ENCODE data around the gene ELP4. TPM values are rescaled to one million over a fixed set of nuclear protein-coding genes. Genes with fewer than 3 reads are reported as not detected.
A peak's percentile ranks its signal among the peaks of the same experiment; 100 is the strongest.
"Not testable (repeated sequence)": the region's sequence is repeated elsewhere in the genome, so short reads cannot be mapped to it uniquely, and the experiment has no call there.

ELP4 gene
- total RNA-seq, 2 experiments from 2014 or later: 20.7 to 25.1 TPM

DNA sequence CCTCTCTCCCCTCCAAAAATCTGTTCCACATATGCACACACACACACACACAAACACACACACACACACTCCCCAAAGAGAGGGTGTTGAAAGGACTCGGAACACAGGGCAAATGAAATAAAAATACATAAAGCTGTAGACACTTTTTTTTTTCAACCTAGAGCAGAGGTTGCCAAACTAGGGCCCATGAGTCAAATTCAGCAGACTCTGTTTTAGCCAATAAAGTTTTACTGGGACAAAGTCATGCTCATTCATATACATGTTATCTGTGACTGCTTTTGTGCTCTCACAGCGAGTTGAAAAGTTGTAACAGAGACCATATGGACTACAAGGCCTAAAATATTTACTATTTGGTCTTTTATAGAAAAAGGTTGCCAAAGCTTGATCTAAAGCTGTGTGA lies 9.0 kb upstream of the ELP4 start:
- peaks cover 8% of the 10 kb centered on the region for H3K4me1 Mint-ChIP-seq
- H3K27ac Mint-ChIP-seq: no peak overlapping the region
- peaks cover under 1% of the 10 kb centered on the region for H3K9me3 Mint-ChIP-seq
- no peaks in the 10 kb centered on the region for H3K27me3 Mint-ChIP-seq
- POLR2A ChIA-PET: no interaction called here
- ATAC-seq (ENCODE audit: low read depth) (no peak), DNase-seq (no peak)
- peaks cover 25% of the 10 kb centered on the region for H3K36me3 Mint-ChIP-seq
- H3K4me3 Mint-ChIP-seq: no peak overlapping the region

DNA sequence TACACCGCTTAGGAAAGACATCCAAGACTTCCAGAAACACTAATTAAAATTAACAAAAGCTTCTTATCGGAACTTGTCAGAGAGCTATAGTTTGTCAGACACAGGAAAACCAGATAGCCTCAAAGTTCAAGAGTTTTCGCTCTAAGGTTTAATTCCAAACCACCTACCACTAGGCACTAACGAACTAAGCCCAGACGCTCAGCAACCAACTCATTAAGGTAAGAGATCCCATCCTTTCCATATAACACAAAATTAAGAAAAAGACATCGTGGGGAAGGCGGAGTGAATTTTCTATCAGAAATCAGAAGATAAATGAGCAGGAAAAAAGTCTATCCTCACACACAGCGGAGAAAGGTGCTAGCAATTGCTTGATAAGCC lies 527 bp upstream of the ELP4 start:
- no peaks in the 10 kb centered on the region for H3K9me3 Mint-ChIP-seq
- peaks cover 8% of the 10 kb centered on the region for H3K36me3 Mint-ChIP-seq
- peak overlapping the region; percentile 95 for H3K4me3 Mint-ChIP-seq
- DNase-seq (no peak), ATAC-seq (ENCODE audit: low read depth) (peak; percentile 3)
- no peaks in the 10 kb centered on the region for H3K27me3 Mint-ChIP-seq
- H3K27ac Mint-ChIP-seq: peak overlapping the region; percentile 95
- H3K4me1 Mint-ChIP-seq: peaks cover 26% of the 10 kb centered on the region
- POLR2A ChIA-PET: interaction anchor here (0.6 to 0.7 kb wide), 2 partner anchors 9 to 88 kb away, joined by 3 read pairs; no protein-coding TSS in a partner anchor

DNA sequence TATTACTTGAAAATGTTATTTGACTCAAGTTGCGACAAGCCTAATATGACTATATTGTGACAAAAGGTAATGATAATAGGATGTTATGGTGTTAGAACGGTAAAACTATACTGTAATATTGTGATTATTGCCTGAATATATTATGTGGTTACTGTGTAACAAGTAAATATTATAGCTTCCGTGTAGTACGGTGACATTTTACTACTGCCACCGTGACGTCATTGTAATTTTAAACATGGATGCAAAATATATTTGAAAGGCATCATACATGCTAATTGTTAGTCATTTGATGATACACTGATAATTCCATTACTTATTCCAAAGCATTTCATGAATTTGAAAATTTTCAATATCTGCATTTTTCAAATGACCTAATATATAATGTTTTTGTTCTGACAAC lies 2.5 kb downstream of the ELP4 start:
- H3K9me3 Mint-ChIP-seq: no peaks in the 10 kb centered on the region
- DNase-seq (no peak), ATAC-seq (ENCODE audit: low read depth) (no peak)
- no peak overlapping the region for H3K4me3 Mint-ChIP-seq
- H3K27me3 Mint-ChIP-seq: no peaks in the 10 kb centered on the region
- POLR2A ChIA-PET: no interaction called here
- peaks cover 17% of the 10 kb centered on the region for H3K4me1 Mint-ChIP-seq
- H3K27ac Mint-ChIP-seq: no peak overlapping the region
- peaks cover 2% of the 10 kb centered on the region for H3K36me3 Mint-ChIP-seq

DNA sequence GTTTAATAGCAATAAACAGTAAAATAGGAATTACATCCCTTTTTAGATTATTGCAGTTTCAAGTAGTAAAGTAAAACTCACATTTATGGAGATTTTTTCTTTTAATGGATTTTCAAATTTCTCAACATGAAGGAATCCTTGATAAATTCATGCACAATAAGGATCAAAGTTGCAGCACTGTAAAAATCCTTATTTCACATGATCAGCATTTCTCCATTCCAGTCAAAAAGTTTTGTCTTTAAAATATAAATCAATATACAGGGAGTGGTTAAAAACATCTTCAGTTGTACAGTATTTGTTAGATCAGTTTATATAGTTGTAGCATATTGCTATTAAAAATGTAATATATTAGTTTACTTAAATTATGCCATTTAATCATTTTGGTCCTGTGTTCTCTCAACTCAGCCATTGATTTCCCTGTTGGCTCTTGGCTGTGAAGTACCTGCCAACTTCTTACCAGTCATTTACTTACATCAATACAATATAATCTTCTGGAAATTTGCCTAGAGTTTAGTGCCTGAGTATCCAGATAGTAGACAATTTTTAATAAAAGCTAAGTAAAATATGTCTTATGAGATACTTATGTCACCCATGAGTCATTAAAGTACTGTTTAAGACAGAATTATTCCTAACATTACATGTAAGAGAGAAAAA lies 12.1 kb downstream of the ELP4 start:
- no peaks in the 10 kb centered on the region for H3K9me3 Mint-ChIP-seq
- ATAC-seq (ENCODE audit: low read depth): no peak
- H3K27ac Mint-ChIP-seq: no peak overlapping the region
- POLR2A ChIA-PET: no interaction called here
- DNase-seq: no peak
- peaks cover 7% of the 10 kb centered on the region for H3K36me3 Mint-ChIP-seq
- no peaks in the 10 kb centered on the region for H3K4me1 Mint-ChIP-seq
- no peaks in the 10 kb centered on the region for H3K27me3 Mint-ChIP-seq
- no peak overlapping the region for H3K4me3 Mint-ChIP-seq

DNA sequence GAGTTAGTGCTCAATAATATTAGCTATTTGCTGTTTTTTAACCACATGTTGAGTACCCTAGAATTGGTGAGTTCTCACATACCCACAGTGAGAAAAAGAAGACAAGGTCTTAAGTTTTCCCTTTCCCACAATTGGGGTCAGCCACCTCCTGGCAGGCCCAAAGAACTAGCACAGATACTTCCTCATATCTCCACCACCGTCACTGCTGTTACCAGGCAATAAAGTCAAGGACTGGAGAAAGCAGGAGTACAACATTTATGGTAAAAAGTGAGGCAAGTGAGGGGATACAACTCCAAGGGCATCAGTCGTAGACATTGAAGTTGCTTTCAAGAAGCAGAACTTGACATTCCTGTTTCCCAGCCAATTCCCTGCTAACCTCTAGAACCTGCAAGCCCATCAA lies 19.6 kb downstream of the ELP4 start:
- Mint-ChIP-seq H3K9me3 (peaks cover 2% of the 10 kb centered on the region), H3K36me3 (peaks cover 12% of the 10 kb centered on the region), H3K4me1 (peaks cover 2% of the 10 kb centered on the region), H3K4me3 (no peak overlapping the region), H3K27ac (no peak overlapping the region), H3K27me3 (no peaks in the 10 kb centered on the region)
- POLR2A ChIA-PET: no interaction called here
- no peak for DNase-seq
- ATAC-seq (ENCODE audit: low read depth): no peak

DNA sequence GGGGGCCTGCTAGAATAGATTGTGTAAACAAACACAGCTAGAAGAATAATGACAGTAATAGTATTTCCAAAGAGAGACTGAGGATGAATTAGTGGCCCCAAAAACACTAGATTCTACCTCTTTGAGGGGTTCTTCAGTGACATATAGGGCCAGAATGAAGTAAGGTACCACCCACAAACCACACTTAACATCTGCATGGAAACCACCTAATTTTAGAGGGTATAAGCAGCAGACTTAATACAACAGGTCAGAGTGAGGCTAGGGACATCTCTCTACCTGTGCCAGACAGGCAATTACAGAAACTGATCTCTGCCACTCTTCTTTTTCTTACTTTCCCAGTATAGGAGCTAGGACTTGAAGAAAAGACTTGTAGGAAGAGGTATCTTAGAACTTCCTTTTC lies 20.1 kb downstream of the ELP4 start:
- H3K4me1 Mint-ChIP-seq: peaks cover 2% of the 10 kb centered on the region
- H3K9me3 Mint-ChIP-seq: peaks cover 2% of the 10 kb centered on the region
- no peak for DNase-seq
- H3K27ac Mint-ChIP-seq: no peak overlapping the region
- POLR2A ChIA-PET: no interaction called here
- no peak for ATAC-seq (ENCODE audit: low read depth)
- H3K36me3 Mint-ChIP-seq: peaks cover 8% of the 10 kb centered on the region
- no peaks in the 10 kb centered on the region for H3K27me3 Mint-ChIP-seq
- H3K4me3 Mint-ChIP-seq: no peak overlapping the region

DNA sequence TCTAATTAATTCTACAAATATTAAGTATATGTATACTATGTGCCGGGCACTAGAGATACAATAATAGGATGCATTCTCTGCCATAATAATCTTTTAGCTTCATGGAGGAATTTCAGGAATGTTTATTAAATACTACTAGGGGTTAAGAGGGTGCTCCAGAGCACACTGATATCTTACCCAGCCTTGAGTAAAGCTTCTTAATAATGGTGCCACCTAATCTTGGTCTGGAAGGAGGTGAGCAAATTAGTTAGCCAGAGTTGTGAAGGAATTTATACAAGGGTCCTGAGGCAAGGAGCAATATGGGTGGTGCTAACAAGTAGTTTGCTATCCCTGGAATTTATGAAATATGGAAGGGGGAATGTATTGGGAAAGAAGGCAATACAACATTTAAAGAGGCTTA lies 21.7 kb downstream of the ELP4 start:
- Mint-ChIP-seq H3K4me1 (peaks cover 2% of the 10 kb centered on the region), H3K9me3 (peaks cover 2% of the 10 kb centered on the region), H3K36me3 (peaks cover 8% of the 10 kb centered on the region), H3K27me3 (no peaks in the 10 kb centered on the region), H3K27ac (no peak overlapping the region), H3K4me3 (no peak overlapping the region)
- no peak for ATAC-seq (ENCODE audit: low read depth)
- DNase-seq: no peak
- POLR2A ChIA-PET: no interaction called here

DNA sequence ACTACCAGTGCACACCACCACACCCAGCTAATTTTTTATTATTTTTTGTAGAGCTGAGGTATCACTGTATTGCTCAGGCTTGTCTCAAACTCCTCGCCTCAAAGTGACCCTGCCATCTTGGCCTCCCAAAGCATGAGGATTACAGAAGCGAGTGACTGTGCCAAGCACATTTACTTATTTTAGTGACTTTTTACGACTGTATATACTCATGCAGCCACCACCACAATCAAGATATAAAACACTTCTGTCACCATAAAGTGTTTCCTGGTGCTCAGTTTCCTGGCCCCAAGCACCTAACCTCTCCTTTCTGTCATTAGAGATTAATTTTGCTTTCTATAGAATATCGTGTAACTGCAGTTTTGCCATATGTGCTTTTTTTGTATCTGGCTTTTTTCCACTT lies 25.9 kb downstream of the ELP4 start:
- POLR2A ChIA-PET: no interaction called here
- ATAC-seq (ENCODE audit: low read depth): no peak
- H3K27me3 Mint-ChIP-seq: no peaks in the 10 kb centered on the region
- no peak overlapping the region for H3K27ac Mint-ChIP-seq
- H3K36me3 Mint-ChIP-seq: peaks cover 5% of the 10 kb centered on the region
- no peak for DNase-seq
- H3K9me3 Mint-ChIP-seq: peaks cover 2% of the 10 kb centered on the region
- no peak overlapping the region for H3K4me3 Mint-ChIP-seq
- peaks cover 2% of the 10 kb centered on the region for H3K4me1 Mint-ChIP-seq

DNA sequence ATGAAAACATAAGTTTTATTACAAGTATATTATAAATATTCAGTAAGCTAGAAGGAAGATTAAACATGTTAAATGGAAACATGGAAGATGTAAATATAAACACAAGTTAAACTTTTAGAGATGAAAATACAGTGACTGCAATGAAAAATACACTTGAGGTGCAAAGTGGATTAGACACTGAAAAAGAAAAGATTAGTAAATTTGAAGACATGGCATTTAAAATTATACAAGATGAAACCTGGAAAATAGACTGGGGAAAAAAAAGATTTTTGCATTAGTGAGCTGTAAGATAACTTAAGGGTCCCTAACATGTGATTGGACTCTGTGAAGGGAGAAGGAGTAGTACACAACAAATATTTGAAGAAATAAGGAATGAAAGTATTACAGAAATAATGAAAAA lies 33.3 kb downstream of the ELP4 start:
- H3K9me3 Mint-ChIP-seq: peaks cover 6% of the 10 kb centered on the region
- no peaks in the 10 kb centered on the region for H3K4me1 Mint-ChIP-seq
- POLR2A ChIA-PET: no interaction called here
- H3K27me3 Mint-ChIP-seq: no peaks in the 10 kb centered on the region
- DNase-seq (no peak), ATAC-seq (ENCODE audit: low read depth) (no peak)
- H3K4me3 Mint-ChIP-seq: no peak overlapping the region
- no peak overlapping the region for H3K27ac Mint-ChIP-seq
- H3K36me3 Mint-ChIP-seq: peaks cover 32% of the 10 kb centered on the region

DNA sequence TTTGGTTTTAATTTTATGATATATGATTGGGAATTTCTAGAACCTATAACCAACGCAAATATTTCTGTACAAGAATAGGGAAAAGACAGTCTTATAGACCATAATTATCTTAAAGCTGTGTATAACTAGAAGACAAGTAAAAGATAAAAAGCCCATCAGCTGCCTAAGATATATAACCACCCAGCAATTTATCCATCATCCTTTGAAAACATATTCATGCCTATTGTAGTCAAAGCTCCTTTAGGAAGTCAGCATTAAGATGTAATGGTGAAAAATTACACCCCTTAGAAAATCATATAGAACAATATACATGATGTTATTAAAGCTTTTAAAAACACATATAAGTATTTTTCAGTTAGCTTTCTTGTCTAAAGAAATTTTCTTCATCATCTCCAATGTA lies 46.4 kb downstream of the ELP4 start:
- ATAC-seq (ENCODE audit: low read depth) (no peak), DNase-seq (no peak)
- H3K9me3 Mint-ChIP-seq: no peaks in the 10 kb centered on the region
- no peaks in the 10 kb centered on the region for H3K27me3 Mint-ChIP-seq
- H3K36me3 Mint-ChIP-seq: no peaks in the 10 kb centered on the region
- no peaks in the 10 kb centered on the region for H3K4me1 Mint-ChIP-seq
- POLR2A ChIA-PET: no interaction called here
- no peak overlapping the region for H3K27ac Mint-ChIP-seq
- H3K4me3 Mint-ChIP-seq: no peak overlapping the region

DNA sequence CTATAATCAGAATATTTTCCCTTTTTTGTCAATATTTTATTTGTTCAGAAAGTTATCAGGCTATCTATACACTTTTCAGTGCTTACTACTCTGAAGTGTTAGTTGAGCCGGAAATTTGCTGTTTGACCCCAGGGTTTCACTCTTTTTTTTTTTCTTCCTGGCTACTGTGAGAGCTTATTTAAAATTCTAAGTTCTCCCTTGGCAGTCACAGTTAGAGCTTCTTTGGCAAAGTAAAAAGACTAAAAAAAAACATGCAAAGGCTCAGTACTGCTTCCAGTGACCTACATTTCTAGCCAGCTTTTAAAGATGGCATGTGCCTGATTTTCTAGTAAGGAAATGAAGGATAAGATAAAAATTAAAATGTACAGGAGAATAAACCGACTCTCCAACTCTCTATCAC lies 48.4 kb downstream of the ELP4 start:
- POLR2A ChIA-PET: no interaction called here
- no peaks in the 10 kb centered on the region for H3K4me1 Mint-ChIP-seq
- no peak overlapping the region for H3K4me3 Mint-ChIP-seq
- ATAC-seq (ENCODE audit: low read depth) (no peak), DNase-seq (no peak)
- no peaks in the 10 kb centered on the region for H3K36me3 Mint-ChIP-seq
- H3K9me3 Mint-ChIP-seq: no peaks in the 10 kb centered on the region
- no peaks in the 10 kb centered on the region for H3K27me3 Mint-ChIP-seq
- no peak overlapping the region for H3K27ac Mint-ChIP-seq

DNA sequence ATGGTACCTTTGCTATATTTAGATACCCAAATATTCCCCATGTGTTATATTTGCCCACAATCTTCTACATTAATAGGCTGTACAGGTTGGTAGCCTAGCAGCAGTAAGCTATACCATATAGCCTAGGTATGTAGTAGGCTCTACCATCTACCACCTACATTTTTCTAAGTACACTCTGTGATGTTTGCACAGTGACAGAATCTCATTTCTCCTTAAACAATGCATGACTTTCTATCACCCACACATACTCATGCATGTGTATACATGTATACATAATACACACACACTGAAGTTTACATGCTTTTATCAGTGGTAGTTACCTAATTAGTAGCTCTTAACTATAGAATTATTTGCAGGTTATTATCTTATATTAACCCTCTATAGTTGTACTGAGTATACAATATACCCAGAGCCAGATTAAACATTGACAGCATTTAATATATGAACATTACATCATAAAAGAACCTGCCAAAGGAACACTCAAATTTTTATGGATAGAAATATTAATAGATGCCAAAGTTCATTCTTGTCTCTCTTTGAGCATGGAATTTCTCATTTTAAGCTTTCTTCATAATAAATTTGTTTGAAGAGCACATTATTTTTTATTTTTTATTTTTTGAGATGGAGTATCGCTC lies 51.4 kb downstream of the ELP4 start:
- no peaks in the 10 kb centered on the region for H3K4me1 Mint-ChIP-seq
- POLR2A ChIA-PET: no interaction called here
- peaks cover 2% of the 10 kb centered on the region for H3K9me3 Mint-ChIP-seq
- H3K27me3 Mint-ChIP-seq: no peaks in the 10 kb centered on the region
- H3K27ac Mint-ChIP-seq: no peak overlapping the region
- ATAC-seq (ENCODE audit: low read depth) (no peak), DNase-seq (no peak)
- peaks cover 4% of the 10 kb centered on the region for H3K36me3 Mint-ChIP-seq
- no peak overlapping the region for H3K4me3 Mint-ChIP-seq

DNA sequence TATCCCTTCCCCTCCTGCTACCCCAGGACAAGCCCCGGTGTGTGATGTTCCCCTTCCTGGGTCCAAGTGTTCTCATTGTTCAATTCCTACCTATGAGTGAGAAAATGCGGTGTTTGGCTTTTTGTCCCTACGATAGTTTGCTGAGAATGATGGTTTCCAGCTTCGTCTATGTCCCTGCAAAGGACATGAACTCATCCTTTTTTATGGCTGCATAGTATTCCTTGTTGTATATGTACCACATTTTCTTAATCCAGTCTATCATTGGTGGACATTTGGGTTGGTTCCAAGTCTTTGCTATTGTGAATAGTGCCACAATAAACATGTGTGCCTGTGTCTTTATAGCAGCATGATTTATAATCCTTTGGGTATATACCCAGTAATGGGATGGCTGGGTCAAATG lies 55.0 kb downstream of the ELP4 start:
- H3K27me3 Mint-ChIP-seq; H3K9me3 Mint-ChIP-seq; H3K27ac Mint-ChIP-seq; DNase-seq; H3K4me1 Mint-ChIP-seq; POLR2A ChIA-PET; H3K36me3 Mint-ChIP-seq; ATAC-seq (ENCODE audit: low read depth); H3K4me3 Mint-ChIP-seq: not testable (repeated sequence)

DNA sequence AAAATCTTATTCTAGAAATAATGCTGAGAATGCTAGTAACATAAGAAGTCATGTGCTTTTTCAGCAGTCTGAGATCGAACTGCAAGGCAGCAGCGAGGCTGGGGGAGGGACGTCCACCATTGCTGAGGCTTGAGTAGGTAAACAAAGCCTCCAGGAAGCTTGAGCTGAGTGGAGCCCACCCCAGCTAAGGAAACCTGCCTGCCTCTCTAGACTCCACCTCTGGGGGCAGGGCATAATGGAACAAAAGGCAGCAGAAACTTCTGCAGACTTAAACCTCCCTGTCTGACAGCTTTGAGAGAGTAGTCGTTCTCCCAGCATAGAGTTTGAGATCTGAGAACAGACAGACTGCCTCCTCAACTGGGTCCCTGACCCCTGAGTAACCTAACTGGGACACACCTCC lies 64.6 kb downstream of the ELP4 start:
- ATAC-seq (ENCODE audit: low read depth); H3K36me3 Mint-ChIP-seq; H3K4me3 Mint-ChIP-seq; DNase-seq; H3K27ac Mint-ChIP-seq; POLR2A ChIA-PET; H3K27me3 Mint-ChIP-seq; H3K4me1 Mint-ChIP-seq: not testable (repeated sequence)
- H3K9me3 Mint-ChIP-seq: peaks cover 17% of the 10 kb centered on the region
